H1 (cell line): ENCODE results near the gene CSRP1. TPM values are rescaled to one million over a fixed set of nuclear protein-coding genes. Genes with fewer than 3 reads are reported as not detected.

Experiments
- CTBP2 ChIP-seq: IDR thresholded peaks from 2 replicates; pipeline ENCODE4 v1.7.0; 2011; ENCODE audit warnings: borderline replicate concordance, mild to moderate bottlenecking, moderate library complexity, mixed read lengths, low read length; ENCODE audit not compliant: insufficient read depth, insufficient read length
- HDAC2 ChIP-seq, 2 experiments: fragments of 300-600 bp in 1 of 2; sonication (generic) in 1 of 2; IDR thresholded peaks; 2 replicates each; pipeline ENCODE4 v1.6.1; 2011 to 2012; ENCODE audit warnings: low read depth in 2 of 2, low read length in 2 of 2, mild to moderate bottlenecking in 2 of 2, moderate library complexity in 2 of 2, borderline replicate concordance in 1 of 2, inconsistent platforms in 1 of 2
- polyA plus RNA-seq, 7 experiments: library from polyadenylated mRNA; depleted of rRNA in 3 of 7; stranded (reverse) in 5 of 7; unstranded in 2 of 7; fragments of >200 nt in 5 of 7; fragments of 200-250 nt in 2 of 7; gene quantifications; 1 replicate in 5 of 7; 2 replicates in 1 of 7; 4 replicates in 1 of 7; pipeline versions ENCODE4 v1.2.1 to v1.2.3, GENCODE V29; 2011 to 2013; ENCODE audit warnings: missing spikeins in 2 of 7, mixed read lengths in 2 of 7
- total RNA-seq: library from RNA; stranded (reverse); fragmentation: NEBNext Ultra II Directional; extraction: Animal tissue kit (Norgen Biotek cat#: 25700); gene quantifications from 2 replicates; pipeline ENCODE4 v1.2.1, GENCODE V29; 2021
- TF ChIP-seq, protein P1 (sequence below), 3 experiments: IDR thresholded peaks; 1 replicate in 2 of 3; 2 replicates in 1 of 3; pipeline versions ENCODE4 v1.5.1 to v1.6.1; 2011; ENCODE audit warnings: low read length in 3 of 3, mild to moderate bottlenecking in 3 of 3, inconsistent platforms in 2 of 3, low read depth in 1 of 3, moderate library complexity in 1 of 3; ENCODE audit not compliant: insufficient read depth in 1 of 3; ENCODE audit errors: control extremely low read depth in 1 of 3

Gene CSRP1
- total and polyA plus RNA-seq, 2 of the 8 experiments (the other 6 are each of a cell fraction or from before 2014, with no cell fraction given): 14.2 to 22.3 TPM

DNA sequence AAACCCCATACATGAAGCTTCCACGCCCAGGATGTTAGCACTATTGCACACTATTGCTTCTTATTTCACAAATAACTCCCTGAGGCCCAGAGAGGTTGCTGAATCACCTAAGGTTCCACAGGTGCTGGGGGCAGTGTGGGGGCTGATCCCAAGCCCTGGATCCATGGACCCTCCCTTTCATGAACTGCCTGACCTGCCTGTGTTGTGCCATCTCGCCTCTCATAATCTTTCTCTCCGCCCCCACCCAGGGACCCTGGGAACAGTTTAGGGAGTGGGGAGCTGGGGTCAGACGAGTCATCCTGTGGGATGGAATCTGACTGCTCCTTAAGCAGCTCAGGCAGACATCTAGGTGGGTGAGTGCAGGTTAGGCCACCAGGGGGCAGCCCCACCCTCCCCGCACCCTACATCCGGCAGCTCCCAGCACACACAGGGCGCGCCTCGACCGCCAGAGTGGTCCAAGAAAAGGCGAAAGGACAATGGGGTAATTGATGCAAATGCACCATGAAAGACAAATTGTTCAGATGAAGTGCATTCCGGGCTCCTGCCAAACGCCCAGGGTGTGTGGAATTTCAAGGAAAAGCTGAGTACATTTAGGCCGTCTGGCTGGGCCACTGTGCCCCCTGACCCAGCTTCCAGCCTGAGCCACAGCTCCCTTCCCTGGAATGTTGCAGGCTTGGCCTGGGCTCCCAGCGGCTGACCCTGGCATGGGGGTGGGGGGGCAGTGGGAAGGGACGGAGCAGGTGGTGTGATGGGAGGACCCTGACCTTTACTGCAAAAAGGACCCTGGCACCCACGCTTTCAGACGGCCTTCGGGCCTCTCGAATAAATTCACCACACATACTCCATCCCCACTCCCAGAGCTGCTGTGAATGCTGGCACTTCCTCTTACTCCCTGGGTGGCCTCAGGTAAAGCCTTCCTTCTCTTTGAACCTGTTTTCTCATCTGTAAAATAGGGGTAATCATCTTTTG is 58.7 kb downstream of the CSRP1 start (continued):
- TF ChIP-seq CTBP2 (peak; percentile 58), HDAC2 (IDR thresholded peaks at IDR 0.05; ENCODE audit: borderline replicate concordance in 1 of 2, low read depth in 2 of 2, low read length in 2 of 2) (peak in 1 of 2 experiments; percentile 57; a peak in 1 of 4 replicates)
- TF ChIP-seq, protein P1, sequence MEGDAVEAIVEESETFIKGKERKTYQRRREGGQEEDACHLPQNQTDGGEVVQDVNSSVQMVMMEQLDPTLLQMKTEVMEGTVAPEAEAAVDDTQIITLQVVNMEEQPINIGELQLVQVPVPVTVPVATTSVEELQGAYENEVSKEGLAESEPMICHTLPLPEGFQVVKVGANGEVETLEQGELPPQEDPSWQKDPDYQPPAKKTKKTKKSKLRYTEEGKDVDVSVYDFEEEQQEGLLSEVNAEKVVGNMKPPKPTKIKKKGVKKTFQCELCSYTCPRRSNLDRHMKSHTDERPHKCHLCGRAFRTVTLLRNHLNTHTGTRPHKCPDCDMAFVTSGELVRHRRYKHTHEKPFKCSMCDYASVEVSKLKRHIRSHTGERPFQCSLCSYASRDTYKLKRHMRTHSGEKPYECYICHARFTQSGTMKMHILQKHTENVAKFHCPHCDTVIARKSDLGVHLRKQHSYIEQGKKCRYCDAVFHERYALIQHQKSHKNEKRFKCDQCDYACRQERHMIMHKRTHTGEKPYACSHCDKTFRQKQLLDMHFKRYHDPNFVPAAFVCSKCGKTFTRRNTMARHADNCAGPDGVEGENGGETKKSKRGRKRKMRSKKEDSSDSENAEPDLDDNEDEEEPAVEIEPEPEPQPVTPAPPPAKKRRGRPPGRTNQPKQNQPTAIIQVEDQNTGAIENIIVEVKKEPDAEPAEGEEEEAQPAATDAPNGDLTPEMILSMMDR (IDR thresholded peaks at IDR 0.05; ENCODE audit: control extremely low read depth in 1 of 3, insufficient read depth in 1 of 3, low read depth in 1 of 3, low read length in 3 of 3): peak; percentile 86 to 92 (median 91)
